ENCODE data around the gene TMEM175.

DNA sequence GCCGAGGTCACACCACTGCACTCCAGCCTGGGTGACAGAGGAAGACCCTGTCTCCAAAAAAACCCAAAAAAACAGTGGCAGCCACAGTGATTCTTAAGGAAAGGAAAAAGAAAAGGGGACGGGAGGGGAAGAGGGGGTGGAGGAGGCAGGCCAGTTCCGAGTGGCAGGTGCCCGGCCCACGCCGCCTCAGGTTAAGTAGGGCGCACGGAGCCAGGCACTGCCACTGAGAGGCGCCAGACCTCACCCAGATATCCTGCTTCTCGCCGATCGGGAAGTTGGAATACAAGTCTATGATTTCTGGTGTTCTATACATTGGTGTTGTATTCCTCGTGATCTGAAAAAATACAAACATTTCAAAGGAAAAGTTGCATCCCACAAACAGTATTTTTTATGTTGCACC is 36.0 kb upstream of the TMEM175 start:
- TF ChIP-seq, protein P1, sequence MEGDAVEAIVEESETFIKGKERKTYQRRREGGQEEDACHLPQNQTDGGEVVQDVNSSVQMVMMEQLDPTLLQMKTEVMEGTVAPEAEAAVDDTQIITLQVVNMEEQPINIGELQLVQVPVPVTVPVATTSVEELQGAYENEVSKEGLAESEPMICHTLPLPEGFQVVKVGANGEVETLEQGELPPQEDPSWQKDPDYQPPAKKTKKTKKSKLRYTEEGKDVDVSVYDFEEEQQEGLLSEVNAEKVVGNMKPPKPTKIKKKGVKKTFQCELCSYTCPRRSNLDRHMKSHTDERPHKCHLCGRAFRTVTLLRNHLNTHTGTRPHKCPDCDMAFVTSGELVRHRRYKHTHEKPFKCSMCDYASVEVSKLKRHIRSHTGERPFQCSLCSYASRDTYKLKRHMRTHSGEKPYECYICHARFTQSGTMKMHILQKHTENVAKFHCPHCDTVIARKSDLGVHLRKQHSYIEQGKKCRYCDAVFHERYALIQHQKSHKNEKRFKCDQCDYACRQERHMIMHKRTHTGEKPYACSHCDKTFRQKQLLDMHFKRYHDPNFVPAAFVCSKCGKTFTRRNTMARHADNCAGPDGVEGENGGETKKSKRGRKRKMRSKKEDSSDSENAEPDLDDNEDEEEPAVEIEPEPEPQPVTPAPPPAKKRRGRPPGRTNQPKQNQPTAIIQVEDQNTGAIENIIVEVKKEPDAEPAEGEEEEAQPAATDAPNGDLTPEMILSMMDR (conservative IDR thresholded peaks at IDR 0.05; ENCODE audit: low read depth, low read length): no peak
- no peak for TF ChIP-seq CEBPB (IDR thresholded peaks at IDR 0.05; ENCODE audit: low read depth, low read length)
- TF ChIP-seq RCOR1 (IDR thresholded peaks at IDR 0.05; ENCODE audit: insufficient replicate concordance, low read length): no peak
- TF ChIP-seq POLR2A (IDR thresholded peaks at IDR 0.05; ENCODE audit: low read depth, low read length): no peak
- TF ChIP-seq BHLHE40 (IDR thresholded peaks at IDR 0.05; ENCODE audit: low read depth, low read length): no peak
- no peak for TF ChIP-seq FOS (IDR thresholded peaks at IDR 0.05; ENCODE audit: low read depth, low read length)
- TF ChIP-seq MAFK (IDR thresholded peaks at IDR 0.05; ENCODE audit: low read depth, low read length): no peak
- no peak for TF ChIP-seq RAD21 (IDR thresholded peaks at IDR 0.05; ENCODE audit: low read length)
- TF ChIP-seq MAZ (IDR thresholded peaks at IDR 0.05; ENCODE audit: borderline replicate concordance, low read depth, low read length): no peak
- no peak for TF ChIP-seq MXI1 (IDR thresholded peaks at IDR 0.05; ENCODE audit: borderline replicate concordance, low read depth, low read length)
- no peak for TF ChIP-seq RFX5 (IDR thresholded peaks at IDR 0.05; ENCODE audit: low read depth, low read length)
- TF ChIP-seq SMC3 (IDR thresholded peaks at IDR 0.05; ENCODE audit: low read depth, low read length): no peak
- TF ChIP-seq, protein P2, sequence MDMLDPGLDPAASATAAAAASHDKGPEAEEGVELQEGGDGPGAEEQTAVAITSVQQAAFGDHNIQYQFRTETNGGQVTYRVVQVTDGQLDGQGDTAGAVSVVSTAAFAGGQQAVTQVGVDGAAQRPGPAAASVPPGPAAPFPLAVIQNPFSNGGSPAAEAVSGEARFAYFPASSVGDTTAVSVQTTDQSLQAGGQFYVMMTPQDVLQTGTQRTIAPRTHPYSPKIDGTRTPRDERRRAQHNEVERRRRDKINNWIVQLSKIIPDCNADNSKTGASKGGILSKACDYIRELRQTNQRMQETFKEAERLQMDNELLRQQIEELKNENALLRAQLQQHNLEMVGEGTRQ (IDR thresholded peaks at IDR 0.05; ENCODE audit: low read depth, low read length): no peak
